ENCODE results near the gene UBP1.
"Not testable (repeated sequence)": the region's sequence is repeated elsewhere in the genome, so short reads cannot be mapped to it uniquely, and the experiment has no call there.

The UBP1 gene

DNA sequence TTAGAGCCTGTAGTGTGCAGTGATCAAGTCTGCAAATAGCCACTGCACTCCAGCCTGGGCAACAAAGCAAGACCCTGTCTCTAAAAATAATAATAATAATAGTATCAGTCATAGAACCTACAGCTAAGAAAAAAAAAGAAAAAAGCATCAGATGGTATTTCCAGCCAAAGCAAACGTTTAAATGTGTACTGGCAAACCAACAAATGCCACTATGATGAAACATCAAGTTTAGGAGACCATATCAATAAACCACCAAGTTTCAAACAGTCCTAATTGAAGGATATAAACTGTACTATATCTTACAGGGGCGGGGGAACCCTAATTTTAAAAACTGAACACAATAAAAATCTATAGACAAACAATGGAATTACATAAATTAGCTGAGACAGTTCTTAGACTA, 6.4 kb downstream of the UBP1 start:
- DNase-seq (ENCODE audit: low read depth), result no peak

DNA sequence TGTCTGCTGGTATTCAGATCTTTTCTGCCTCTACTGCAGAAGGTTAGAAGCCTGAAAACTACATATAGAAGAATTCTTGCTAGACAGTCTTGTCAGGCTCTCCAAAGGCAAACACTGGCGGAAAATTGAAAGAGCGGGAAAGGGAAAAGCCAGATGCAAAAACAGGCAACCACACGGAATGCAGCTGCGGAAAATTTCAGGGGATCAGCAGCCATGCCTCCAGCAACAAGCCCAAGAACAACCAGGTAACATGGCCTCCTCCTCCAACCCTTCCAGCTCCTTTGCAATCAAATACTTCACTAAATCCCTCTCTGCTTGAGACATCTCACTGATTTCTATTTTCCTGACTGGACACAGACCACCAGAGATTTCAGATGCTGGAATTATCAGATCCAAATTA, 9.6 kb downstream of the UBP1 start:
- DNase-seq (ENCODE audit: low read depth), result no peak

DNA sequence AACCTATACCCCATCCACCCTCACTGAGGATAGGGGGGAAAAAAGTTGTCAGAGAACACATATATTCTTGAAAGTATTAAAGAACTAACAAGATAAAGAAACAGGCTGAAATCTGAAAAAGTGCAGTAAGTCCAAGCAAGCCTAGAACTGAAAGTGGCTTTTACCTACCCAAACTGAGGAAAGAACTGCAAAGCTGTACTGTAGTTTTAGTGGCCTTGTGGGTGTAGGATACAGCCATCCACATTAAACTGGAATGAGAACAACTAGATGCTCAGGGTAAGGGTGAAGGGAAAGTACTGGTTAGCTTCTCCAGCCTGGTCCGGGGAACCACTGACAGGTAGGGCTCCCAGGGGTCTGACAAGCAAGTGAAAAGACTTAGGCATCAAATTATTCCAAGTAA, 10.1 kb downstream of the UBP1 start:
- DNase-seq (ENCODE audit: low read depth), result no peak

DNA sequence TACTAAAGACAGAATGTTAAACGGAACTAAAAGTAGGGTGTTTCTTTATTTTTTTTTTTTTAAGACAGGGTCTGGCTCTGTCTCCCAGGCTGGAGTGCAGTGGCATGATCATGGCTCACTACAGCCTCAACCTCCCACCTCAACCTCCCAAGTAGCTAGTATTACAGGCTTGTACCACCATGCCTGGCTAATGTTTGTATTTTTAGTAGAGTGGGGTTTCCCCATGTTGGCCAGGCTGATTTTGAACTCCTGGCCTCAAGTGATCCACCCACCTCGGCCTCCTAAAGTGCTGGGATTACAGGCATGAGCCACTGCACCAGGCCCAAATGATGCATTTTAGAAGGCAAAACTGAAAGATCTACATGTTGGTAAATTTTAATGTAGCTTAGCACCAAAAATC, 10.9 kb downstream of the UBP1 start:
- not testable (repeated sequence) for DNase-seq (ENCODE audit: low read depth)

DNA sequence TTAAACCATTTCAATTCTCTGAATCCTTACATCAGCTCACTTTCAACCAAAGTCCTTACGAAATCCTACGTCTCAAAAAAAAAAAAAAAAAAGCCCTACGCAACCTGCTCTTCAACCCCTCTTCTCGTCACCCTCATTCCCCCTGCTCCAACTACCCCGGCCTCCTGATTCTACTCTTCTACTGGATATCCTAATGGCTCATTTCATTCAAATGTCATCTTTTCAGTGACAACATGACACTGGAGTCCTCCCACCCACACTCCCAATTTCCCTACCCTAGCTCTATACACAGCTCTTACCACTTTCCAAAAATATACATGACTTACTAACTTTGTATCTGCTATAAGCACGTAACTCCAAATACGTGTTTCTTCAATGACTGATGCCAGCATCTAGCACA, 11.5 kb downstream of the UBP1 start:
- DNase-seq (ENCODE audit: low read depth), result no peak

DNA sequence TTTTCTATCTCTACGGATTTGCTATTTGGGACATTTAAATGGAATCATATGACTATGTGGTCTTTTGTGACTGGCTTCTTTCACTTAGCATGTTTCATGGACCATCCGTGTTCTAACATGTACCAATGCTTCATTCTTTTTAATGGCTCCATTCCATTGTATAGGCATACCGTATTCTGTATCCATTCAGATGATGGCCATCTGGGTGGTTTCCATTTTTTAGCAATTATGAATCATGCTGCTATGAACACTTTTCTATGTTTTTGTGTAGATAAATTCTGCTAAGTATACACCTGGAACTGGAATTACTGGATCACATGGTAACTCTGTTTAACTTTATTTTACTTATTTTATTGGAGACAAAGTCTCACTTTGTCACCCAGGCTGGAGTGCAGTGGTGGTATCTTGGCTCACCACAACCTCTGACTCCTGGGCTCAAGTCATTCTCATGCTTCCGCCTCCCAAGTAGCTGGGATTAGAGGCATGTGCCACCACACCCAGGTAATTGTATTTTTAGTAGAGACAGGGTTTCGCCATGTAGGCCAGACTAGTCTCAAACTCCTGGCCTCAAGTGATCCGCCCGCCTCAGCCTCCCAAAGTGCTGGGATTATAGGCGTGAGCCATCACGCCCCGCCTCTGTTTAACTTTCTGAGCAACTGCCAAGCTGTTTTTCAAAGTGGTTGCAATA, 13.4 kb downstream of the UBP1 start:
- no peak for DNase-seq (ENCODE audit: low read depth)

DNA sequence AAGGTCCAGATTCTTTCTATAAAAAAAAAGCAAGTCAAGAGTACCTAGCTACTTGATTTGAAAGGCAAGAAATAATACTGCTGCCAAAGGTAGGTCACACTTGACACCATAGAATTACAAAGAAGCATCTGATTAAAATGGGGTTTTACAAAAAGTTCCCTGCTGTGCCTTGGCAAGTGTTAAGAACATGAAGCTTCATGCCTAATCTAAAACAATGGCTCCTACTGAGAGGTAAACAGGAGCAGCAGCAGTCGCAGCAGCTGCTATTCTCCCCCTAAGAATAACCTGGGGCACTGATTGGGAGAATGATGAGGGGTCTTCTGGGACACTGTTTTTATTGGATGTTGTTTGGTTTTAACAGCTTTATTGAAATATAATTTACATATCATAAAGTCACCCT, 14.1 kb downstream of the UBP1 start:
- no peak for DNase-seq (ENCODE audit: low read depth)

DNA sequence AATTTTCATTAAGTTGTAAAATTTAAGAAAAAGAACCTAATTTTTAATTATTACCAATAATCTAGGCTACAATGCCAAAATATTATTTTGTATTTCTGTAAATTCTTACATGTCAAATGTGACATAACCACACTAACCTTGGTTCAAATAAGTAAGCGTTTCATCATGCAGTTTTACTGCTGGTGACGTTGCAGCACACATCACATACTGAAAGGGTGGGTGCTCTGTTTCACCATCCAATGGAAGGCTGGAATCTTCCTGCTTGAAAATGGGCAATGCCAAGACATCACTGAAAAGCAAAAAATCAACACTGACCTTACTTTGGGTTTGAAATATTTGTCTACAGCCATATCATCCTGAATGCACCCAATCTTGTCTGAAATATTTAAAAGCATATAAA, 14.8 kb downstream of the UBP1 start:
- DNase-seq (ENCODE audit: low read depth), result no peak

DNA sequence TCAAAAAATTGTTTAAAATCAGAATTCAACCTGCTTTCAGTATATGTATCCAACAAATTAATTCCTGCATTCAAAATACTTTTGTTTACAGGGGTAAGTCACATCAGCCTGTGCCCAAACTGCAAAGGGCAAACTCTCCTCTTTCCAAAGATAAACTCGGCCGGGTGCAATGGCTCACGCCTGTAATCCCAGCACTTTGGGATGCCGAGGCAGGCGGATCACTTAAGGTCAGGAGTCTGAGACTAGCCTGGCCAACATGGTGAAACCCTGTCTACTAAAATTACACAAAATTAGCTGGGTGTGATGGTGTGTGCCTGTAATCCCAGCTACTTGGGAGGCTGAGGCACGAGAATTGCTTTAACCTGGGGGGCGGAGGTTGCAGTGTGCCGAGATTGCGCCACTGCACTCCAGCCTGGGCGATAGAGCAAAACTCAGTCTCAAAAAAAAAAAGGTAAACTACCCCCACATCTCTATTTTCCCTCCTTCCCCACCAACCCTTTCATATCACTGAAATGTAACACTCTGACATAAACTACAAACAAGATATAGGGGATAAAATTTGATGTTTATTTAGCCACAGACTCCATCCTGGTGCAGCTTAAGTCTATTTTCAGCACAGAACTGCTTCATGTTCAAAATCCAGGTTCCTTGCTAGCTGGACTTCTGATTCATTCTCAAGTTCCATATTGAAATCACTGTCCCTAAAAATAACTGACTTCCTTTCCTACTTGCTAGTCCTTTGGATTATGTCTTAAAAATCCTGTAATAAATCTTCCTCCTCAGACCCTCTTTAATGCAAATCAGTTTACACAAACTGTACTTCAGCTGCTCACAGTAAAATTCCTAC, 15.4 kb downstream of the UBP1 start:
- no peak for DNase-seq (ENCODE audit: low read depth)

DNA sequence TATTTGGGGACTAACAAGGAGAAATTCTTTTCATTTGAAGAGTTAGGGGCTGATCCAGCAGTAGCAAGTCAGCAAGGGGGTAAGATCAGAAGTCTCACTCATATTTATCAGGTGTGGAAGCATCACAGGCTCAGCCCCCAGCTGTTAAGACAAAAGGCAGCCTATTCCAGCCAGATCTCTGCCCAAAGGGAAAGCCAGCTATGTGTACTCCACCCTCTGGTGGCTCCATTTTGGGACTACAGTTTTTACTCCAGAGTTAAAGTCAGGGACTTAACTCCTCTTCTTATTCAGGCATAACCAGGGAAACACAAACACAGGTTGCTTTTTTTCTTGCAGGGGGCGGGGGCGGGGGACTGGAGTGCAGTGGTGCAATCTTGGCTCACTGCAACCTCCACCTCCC, 19.2 kb downstream of the UBP1 start:
- no peak for DNase-seq (ENCODE audit: low read depth)

DNA sequence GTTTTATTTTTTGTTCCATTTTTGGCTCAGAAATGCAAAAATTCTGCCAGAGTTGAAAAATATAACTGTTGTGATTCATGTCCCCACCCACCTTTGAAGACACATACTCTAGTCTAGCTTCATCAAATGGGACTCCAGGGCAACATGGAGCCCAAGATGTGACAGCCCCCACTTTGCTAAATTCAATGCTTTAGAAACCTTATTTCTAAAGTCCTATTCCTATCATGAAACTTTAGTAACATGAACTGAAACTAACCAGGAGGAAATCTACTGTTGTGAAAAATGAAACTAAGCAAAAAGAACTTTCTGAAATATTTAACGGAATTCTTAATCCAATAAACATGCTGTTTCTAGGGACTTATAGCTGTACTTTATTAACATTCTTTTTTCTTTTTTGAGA, 20.3 kb downstream of the UBP1 start:
- no peak for DNase-seq (ENCODE audit: low read depth)

DNA sequence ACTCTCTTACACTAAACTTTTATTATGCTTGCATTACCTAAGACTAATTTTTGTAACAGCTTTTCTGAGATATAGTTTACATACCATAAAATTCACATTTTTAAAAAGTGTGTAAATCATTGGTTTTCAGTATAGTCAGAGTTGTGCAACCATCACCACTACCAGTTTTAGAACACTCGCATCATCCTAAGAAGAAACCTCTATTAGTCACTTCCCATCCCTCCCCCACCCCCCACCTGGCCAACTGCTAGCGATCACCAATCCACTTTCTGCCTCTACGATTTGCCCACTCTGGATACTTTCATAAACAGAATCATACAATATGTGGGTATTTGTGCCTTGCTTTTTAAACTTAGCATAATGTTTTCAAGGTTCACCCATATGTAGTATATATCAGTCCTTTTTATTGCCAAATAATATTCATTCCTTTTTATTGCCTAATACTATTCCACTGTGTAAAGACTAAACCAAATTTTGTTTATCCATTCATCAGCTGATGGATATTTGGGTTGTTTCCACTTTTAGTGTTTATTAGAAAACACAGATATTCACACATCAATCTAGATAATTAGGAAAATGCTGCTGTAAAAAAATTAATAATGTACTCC, 23.0 kb downstream of the UBP1 start:
- no peak for DNase-seq (ENCODE audit: low read depth)

DNA sequence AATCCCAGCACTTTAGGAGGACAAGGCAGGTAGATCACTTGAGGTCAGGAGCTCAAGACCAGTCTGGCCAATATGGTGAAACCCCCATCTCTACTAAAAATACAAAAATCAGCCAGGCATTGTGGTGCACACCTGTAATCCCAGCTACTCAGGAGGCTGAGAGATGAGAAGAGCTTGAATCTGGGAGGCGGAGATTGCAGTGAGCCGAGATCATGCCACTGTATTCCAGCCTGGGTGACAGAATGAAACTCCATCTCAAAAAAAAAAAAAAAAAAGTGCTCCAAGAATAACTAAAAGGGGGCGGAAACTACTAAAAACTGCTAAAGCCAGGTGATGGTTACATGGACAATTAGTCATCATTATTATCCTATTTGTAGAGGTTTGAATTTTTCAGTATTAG, 29.4 kb downstream of the UBP1 start:
- DNase-seq (ENCODE audit: low read depth), result not testable (repeated sequence)

DNA sequence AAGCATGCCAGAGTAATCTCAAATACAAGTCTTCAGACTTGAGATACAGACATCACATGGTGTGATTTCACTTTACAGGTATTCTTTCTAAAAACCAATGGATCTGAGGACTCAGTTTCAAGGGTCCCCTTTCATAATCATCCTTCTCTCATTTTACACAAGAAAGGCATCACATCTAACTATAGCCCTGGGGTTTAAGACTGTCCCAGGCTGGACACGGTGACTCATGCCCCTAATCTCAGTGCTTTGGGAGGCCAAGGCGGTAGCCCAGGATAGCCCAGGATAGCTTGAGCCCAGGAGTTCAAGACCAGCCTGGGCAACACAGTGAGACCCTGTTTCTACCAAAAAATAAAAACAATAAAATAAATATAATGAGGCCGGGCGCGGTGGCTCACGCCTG, 36.4 kb downstream of the UBP1 start:
- DNase-seq (ENCODE audit: low read depth), result no peak

DNA sequence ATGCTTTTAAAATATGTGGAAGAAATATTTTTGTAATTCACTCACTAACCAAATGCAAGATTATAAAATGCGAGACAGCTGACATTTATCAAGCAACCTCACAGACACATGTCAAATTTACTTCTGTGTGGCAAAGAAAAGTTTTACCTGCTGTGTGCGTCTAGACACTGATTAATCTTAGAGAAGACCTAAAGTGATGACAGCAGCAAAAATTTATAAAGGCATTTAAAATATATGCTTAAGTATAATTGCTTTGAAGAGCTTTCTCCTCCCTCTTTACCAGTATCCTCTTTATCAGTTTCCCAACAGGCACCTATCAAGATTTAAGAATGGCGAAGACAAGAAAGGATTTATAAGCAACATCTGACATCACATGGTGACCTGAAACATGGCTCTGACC, 37.3 kb downstream of the UBP1 start:
- DNase-seq (ENCODE audit: low read depth), result no peak

DNA sequence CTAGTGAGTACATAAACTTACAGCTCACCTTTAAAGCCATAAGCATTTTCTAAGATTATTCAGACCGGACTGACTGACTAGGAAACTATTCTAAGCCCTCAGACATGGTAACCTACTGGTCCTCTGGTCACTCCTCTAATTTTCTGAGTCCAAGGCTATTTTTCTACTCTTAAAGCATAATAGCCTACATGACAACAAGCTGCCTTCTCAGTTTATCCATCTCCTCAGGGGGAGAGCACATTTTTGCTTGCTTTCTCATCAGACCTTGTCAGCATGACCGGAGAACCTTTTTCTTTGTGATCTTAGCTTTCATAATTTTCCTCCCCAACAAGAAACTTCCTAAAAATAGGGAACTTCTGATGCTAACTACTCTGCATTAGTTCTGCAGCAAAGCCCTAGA, 38.4 kb downstream of the UBP1 start:
- DNase-seq (ENCODE audit: low read depth), result no peak

DNA sequence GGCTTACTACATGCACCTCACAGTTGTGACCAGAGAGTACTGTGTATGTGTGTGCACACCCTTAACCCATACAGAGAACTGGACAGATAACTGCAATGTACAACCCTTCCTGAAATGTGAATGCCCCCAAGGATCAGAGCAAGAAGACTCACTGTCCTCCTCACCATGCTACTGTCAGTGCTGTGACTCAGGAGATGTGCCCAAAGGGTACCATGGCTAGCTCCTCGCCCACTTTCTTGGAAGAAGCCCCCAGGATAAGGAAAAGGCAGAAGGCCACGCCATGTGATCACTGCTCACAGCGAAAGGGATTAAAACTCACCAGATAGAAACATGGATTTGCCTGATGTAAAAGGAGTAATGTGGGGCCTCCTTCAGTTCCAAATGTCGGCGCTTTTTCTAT, 41.8 kb downstream of the UBP1 start:
- no peak for DNase-seq (ENCODE audit: low read depth)

DNA sequence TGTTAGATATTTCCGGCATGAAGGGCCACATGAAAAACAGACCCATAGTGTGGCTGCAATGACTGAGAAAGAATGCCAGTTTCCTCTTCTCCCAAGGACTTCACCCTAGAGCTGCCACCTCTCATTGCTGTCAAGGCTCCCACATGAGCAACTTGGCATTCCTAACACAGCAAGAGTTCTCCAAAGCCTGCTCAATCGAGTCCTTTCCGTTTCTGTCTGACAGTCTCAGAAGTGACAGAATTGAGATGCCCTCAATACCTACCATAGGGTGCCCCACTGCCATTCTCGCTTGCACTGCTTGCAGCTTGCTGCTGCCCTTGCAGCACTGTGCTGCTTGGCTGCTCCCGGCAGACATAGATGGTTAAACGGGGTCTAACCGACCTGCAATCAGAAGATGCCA, 44.3 kb downstream of the UBP1 start:
- no peak for DNase-seq (ENCODE audit: low read depth)

DNA sequence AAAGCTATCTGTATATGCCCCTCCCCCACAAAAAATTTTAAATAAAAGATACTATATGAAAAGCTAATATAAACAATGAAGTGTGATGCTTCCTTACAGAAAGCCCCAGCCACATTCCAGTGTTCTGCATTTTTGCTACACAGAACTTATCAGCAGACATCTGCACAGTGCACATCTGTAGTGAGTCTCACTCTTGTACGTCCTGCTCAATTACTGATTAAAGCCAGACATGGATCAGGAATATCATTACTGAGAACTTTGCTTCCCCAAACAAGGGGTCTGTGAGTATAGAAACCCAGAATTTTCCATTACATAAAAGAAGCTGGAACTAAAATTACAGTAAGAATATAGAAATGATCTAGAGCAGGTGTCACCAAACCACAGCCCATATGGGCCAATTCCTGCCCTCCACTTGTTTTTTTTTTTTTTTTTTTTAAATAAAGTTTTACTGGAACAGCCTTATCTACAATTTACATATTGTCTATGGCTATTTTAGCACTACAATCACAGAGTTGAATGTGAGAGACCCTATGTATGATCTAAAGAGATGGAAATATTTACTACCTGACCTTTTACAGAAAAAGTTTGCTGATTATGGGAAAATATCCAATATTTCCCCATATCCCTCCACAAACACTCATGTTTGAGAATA, 45.7 kb downstream of the UBP1 start:
- DNase-seq (ENCODE audit: low read depth), result no peak

DNA sequence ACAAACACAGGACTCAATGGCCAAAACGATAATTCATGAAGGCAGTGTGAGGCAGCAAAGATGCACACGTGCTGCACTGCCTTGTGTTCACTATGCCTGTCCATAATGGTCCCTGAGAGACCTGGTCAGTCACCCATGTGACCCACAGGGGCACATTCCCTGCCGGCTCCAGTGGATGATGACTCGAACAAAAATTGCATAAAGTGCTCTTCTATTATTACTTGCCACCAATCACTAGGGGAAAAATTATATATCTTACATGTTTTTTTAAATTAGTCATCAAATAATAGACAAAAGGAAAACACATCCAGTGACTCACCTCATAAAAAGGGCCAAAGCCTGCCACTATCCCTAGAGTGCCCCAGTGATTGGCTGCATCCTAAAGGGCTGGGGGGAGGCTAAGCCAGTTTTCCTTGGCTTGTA, 47.5 kb downstream of the UBP1 start:
- peak; percentile 87 for DNase-seq (ENCODE audit: low read depth)

DNA sequence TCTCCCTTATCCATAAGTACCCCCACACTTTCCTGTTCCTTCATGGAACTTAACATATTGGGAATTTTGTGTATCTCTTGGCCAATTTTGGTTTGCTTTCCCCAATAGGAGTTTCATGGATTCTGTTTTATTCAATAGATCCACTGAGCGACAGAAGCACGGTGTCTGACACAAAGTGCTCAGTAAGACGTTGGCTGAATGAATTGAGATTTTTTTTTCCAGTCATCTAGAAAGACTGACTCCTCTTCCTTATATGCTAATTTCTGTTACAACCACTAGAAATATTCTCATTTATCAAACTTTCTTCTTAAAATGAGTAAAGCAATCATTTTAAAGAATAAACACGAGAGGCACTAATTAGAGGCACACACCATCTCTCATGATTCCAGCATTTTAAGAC, 48.1 kb downstream of the UBP1 start:
- DNase-seq (ENCODE audit: low read depth), result no peak

DNA sequence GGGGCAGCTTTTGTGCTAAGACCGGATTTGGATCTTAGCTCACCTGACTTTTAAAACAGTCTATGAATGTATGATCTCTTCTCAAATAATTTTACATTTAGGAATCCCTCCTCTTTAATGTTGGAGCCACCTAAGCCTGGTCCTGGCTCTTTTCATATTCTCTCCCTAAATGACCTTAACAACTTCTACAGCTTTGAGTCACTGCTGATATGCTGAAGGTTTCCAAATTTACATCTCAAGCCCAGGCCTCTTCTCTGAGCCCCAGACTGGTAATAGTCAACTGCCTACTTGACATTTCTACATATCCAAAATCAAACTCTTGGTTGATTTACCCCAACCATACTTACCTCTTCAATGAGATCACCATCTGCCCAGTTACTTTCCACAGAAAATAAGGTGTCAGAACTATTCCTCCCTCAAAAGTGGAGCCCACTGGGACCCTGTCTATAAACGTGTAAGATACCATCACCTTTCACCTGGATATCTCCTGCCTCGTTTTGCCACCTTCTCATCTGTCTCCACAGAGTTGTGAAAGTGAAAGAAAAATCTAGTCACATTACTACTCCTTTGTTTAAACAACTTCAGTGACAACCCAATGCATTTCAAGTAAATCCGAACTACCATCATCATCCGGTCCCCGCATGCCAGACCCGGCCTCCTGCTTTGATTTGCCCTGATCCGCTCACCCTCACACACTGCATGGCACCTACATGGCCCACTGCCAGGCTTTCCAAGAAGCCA, 48.8 kb downstream of the UBP1 start:
- no peak for DNase-seq (ENCODE audit: low read depth)
